GM23248 (cell line): ENCODE measurements around the gene KIAA1586. TPM values are rescaled to one million over a fixed set of nuclear protein-coding genes. Genes with fewer than 3 reads are reported as not detected.

Source experiments
- DNase-seq: peaks from one replicate; pipeline ENCODE4 v3.0.0-alpha.2; 2015
- H2AFZ ChIP-seq: fragments of 200-600 bp; sonication (generic); 2 replicates; pipeline ENCODE4 v1.6.1; 2016; ENCODE audit warnings: antibody characterized with exemption
- H3F3A ChIP-seq: fragments of 200-600 bp; sonication (generic); 2 replicates; pipeline ENCODE4 v1.6.1; 2016; ENCODE audit warnings: mild to moderate bottlenecking, antibody characterized with exemption, mixed run types; ENCODE audit not compliant: insufficient read depth
- H3K27ac ChIP-seq: fragments of 200-600 bp; sonication (generic); 2 replicates; pipeline ENCODE4 v1.5.1; 2016; ENCODE audit warnings: mild to moderate bottlenecking
- H3K27me3 ChIP-seq: fragments of 200-600 bp; sonication (generic); replicated peaks from 2 replicates; pipeline ENCODE4 v1.6.1; 2016; ENCODE audit warnings: mild to moderate bottlenecking; ENCODE audit not compliant: insufficient read depth
- H3K36me3 ChIP-seq: fragments of 200-600 bp; sonication (generic); 2 replicates; pipeline ENCODE4 v1.6.1; 2016; ENCODE audit warnings: low read depth, mild to moderate bottlenecking
- H3K4me1 ChIP-seq: fragments of 200-600 bp; sonication (generic); 2 replicates; pipeline ENCODE4 v1.6.1; 2016; ENCODE audit warnings: mild to moderate bottlenecking; ENCODE audit not compliant: insufficient read depth
- H3K4me2 ChIP-seq: fragments of 200-600 bp; sonication (generic); one replicate; pipeline ENCODE4 v1.6.1; 2016; ENCODE audit warnings: mild to moderate bottlenecking; ENCODE audit not compliant: unreplicated experiment
- H3K4me3 ChIP-seq: fragments of 200-600 bp; sonication (generic); 2 replicates; pipeline ENCODE4 v1.5.1; 2016; ENCODE audit warnings: mild to moderate bottlenecking
- H3K79me2 ChIP-seq: fragments of 200-600 bp; sonication (generic); 2 replicates; pipeline ENCODE4 v1.6.1; 2016; ENCODE audit warnings: mild to moderate bottlenecking; ENCODE audit not compliant: insufficient read depth
- H3K9ac ChIP-seq: fragments of 200-600 bp; sonication (generic); 2 replicates; pipeline ENCODE4 v1.6.1; 2016; ENCODE audit warnings: mild to moderate bottlenecking
- H3K9me2 ChIP-seq: fragments of 200-600 bp; sonication (generic); 2 replicates; pipeline ENCODE4 v1.6.1; 2016; ENCODE audit warnings: mixed run types, mild to moderate bottlenecking, moderate library complexity; ENCODE audit not compliant: insufficient read depth
- H3K9me3 ChIP-seq: fragments of 200-600 bp; sonication (generic); one replicate; pipeline ENCODE4 v1.6.1; 2017; ENCODE audit warnings: low read depth
- H4K20me1 ChIP-seq: fragments of 200-600 bp; sonication (generic); 2 replicates; pipeline ENCODE4 v1.6.0; 2016; ENCODE audit not compliant: insufficient read depth
- EZH2 ChIP-seq: fragments of 200-600 bp; sonication (generic); IDR thresholded peaks from 2 replicates; pipeline ENCODE4 v1.6.1; 2018; ENCODE audit warnings: antibody characterized with exemption, mild to moderate bottlenecking; ENCODE audit not compliant: insufficient read depth, poor library complexity, severe bottlenecking
- EZH2phosphoT487 ChIP-seq: fragments of 200-600 bp; sonication (generic); IDR thresholded peaks from 2 replicates; pipeline ENCODE4 v1.6.1; 2018; ENCODE audit warnings: antibody characterized with exemption, moderate library complexity, mild to moderate bottlenecking, low read depth; ENCODE audit not compliant: insufficient read depth
- WGBS, 2 experiments: methylation state at CpG; one replicate each; pipeline ENCODE4 v1.1.6; 2015 to 2017; ENCODE audit warnings: low lambda C conversion rate in 2 of 2, low coverage in 1 of 2; ENCODE audit errors: missing lambda C conversion rate in 2 of 2; 5-methylcytosine and 5-hydroxymethylcytosine counted together
- in situ Hi-C: fragments of 300-500 bp; cut with MboI; formaldehyde crosslinking; loops from 2 replicates; pipeline ENCODE4 v1.15.0; 2020
- polyA plus RNA-seq: library from polyadenylated mRNA; unstranded; fragments of >200 nt; fragmentation: Nextera tagmentation; extraction: Ambion mirVana; gene quantifications from 2 replicates; pipeline ENCODE4 v1.2.1, GENCODE V29; 2016
- total RNA-seq: library from RNA; depleted of rRNA; stranded (reverse); fragments of >200 nt; shearing (Covaris generic); gene quantifications from 2 replicates; pipeline ENCODE4 v1.2.3, GENCODE V29; 2014

Gene KIAA1586
- total and polyA plus RNA-seq, 2 experiments from 2014 or later: 11.8 to 19.0 TPM

GRCh38 chr6:57024775-57025174 lies 21.7 kb upstream of the KIAA1586 start:
- TF ChIP-seq EZH2 (no peak), EZH2phosphoT487 (no peak)
- Histone ChIP-seq H3F3A (no peaks in the 10 kb centered on the region), H3K36me3 (0 out of 2 replicates have a peak, but pooled peaks cover 7% of the 10 kb centered on the region), H3K9me2 (no peaks in the 10 kb centered on the region), H3K27me3 (no peaks in the 10 kb centered on the region), H3K9me3 (no peaks in the 10 kb centered on the region), H3K4me2 (no peak overlapping the region), H3K27ac (no peak overlapping the region), H3K9ac (no peak overlapping the region), H3K79me2 (no peaks in the 10 kb centered on the region), H2AFZ (no peak overlapping the region), H3K4me1 (no peaks in the 10 kb centered on the region), H4K20me1 (no peaks in the 10 kb centered on the region), H3K4me3 (no peak overlapping the region)
- in situ Hi-C loops: no loop called here
- 83 to 87% methylated on average over 1 of the region's 1 CpG for WGBS, 2 experiments
- DNase-seq: no peak

- Histone ChIP-seq H3K27me3 (no peaks in the 10 kb centered on the region), H3K4me2 (no peak overlapping the region), H2AFZ (no peak overlapping the region), H3K4me3 (no peak overlapping the region), H3K9ac (no peak overlapping the region), H3F3A (no peaks in the 10 kb centered on the region), H3K36me3 (0 out of 2 replicates have a peak, but pooled peaks cover 7% of the 10 kb centered on the region), H3K4me1 (no peaks in the 10 kb centered on the region), H4K20me1 (no peaks in the 10 kb centered on the region), H3K9me3 (no peaks in the 10 kb centered on the region), H3K9me2 (no peaks in the 10 kb centered on the region), H3K79me2 (no peaks in the 10 kb centered on the region), H3K27ac (no peak overlapping the region)
- in situ Hi-C loops: no loop called here
- no peak for TF ChIP-seq EZH2phosphoT487
- no peak for TF ChIP-seq EZH2
- 85 to 95% methylated on average over 1 of the region's 1 CpG for WGBS, 2 experiments
- no peak for DNase-seq
Measured at GRCh38 chr6:57026001-57026400, 20.5 kb upstream of the KIAA1586 start.

GRCh38 chr6:57027301-57027700 lies 19.2 kb upstream of the KIAA1586 start:
- Histone ChIP-seq H3K9me3 (no peaks in the 10 kb centered on the region), H3K4me2 (no peak overlapping the region), H3K4me1 (no peaks in the 10 kb centered on the region), H4K20me1 (no peaks in the 10 kb centered on the region), H3F3A (no peaks in the 10 kb centered on the region), H3K36me3 (0 out of 2 replicates have a peak, but pooled peaks cover 7% of the 10 kb centered on the region), H3K4me3 (no peak overlapping the region), H3K79me2 (no peaks in the 10 kb centered on the region), H3K9ac (no peak overlapping the region), H2AFZ (no peak overlapping the region), H3K27ac (no peak overlapping the region), H3K9me2 (no peaks in the 10 kb centered on the region), H3K27me3 (no peaks in the 10 kb centered on the region)
- TF ChIP-seq EZH2phosphoT487 (no peak), EZH2 (no peak)
- in situ Hi-C loops: no loop called here
- 73% methylated on average over 3 of the region's 3 CpGs for WGBS, 2 experiments
- DNase-seq: no peak

GRCh38 chr6:57029213-57029612 lies 17.3 kb upstream of the KIAA1586 start:
- Histone ChIP-seq H3K9ac (no peak overlapping the region), H3K4me2 (no peak overlapping the region), H2AFZ (no peak overlapping the region), H3K9me2 (no peaks in the 10 kb centered on the region), H3K4me3 (no peak overlapping the region), H3K9me3 (no peaks in the 10 kb centered on the region), H3F3A (no peaks in the 10 kb centered on the region), H3K79me2 (no peaks in the 10 kb centered on the region), H3K4me1 (no peaks in the 10 kb centered on the region), H3K36me3 (0 out of 2 replicates have a peak, but pooled peaks cover 7% of the 10 kb centered on the region), H4K20me1 (no peaks in the 10 kb centered on the region), H3K27ac (no peak overlapping the region), H3K27me3 (no peaks in the 10 kb centered on the region)
- in situ Hi-C loops: no loop called here
- TF ChIP-seq EZH2phosphoT487 (no peak), EZH2 (no peak)
- DNase-seq: no peak
- WGBS, 2 experiments: 94 to 95% methylated on average over 9 of the region's 9 CpGs

GRCh38 chr6:57033228-57033627 lies 13.3 kb upstream of the KIAA1586 start:
- H3K4me3 ChIP-seq: no peak overlapping the region
- no peak overlapping the region for H2AFZ ChIP-seq
- WGBS, 2 experiments: 74 to 76% methylated on average over 3 of the region's 3 CpGs
- no peak overlapping the region for H3K4me2 ChIP-seq
- no peaks in the 10 kb centered on the region for H3F3A ChIP-seq
- H3K27me3 ChIP-seq: no peaks in the 10 kb centered on the region
- no peaks in the 10 kb centered on the region for H3K9me3 ChIP-seq
- TF ChIP-seq EZH2: no peak
- no peak for TF ChIP-seq EZH2phosphoT487
- no peaks in the 10 kb centered on the region for H3K79me2 ChIP-seq
- H3K9me2 ChIP-seq: no peaks in the 10 kb centered on the region
- H4K20me1 ChIP-seq: no peaks in the 10 kb centered on the region
- in situ Hi-C loops: loop anchor here (10.0 kb wide), 1 partner anchor 128 kb away; no protein-coding TSS in a partner anchor
- no peak for DNase-seq
- no peak overlapping the region for H3K9ac ChIP-seq
- no peaks in the 10 kb centered on the region for H3K36me3 ChIP-seq
- H3K4me1 ChIP-seq: no peaks in the 10 kb centered on the region
- H3K27ac ChIP-seq: no peak overlapping the region
